Tibial artery (tissue), 4 donors: ENCODE results near the gene SYTL5.

Experiments
- DNase-seq, 2 donors: peaks; one replicate each; pipeline ENCODE4 v3.0.0-alpha.2; 2019
- H3K27ac ChIP-seq, 2 donors: fragments of 200-600 bp; sonication (generic) in 1 of 2; 1 replicate in 1 of 2; 2 replicates in 1 of 2; pipeline ENCODE4 v1.5.1; 2018 to 2019; ENCODE audit warnings: mild to moderate bottlenecking in 1 of 2
- H3K27me3 ChIP-seq, 2 donors: fragments of 200-600 bp; sonication (generic) in 1 of 2; one replicate each; pipeline versions ENCODE4 v1.5.1 to v1.6.0; 2016 to 2019
- H3K36me3 ChIP-seq, 3 donors: fragments of 200-600 bp; sonication (generic) in 2 of 3; one replicate each; pipeline ENCODE4 v1.5.1; 2016 to 2019; ENCODE audit warnings: mild to moderate bottlenecking in 2 of 3
- H3K4me1 ChIP-seq, 4 donors: fragments of 200-600 bp; sonication (generic) in 2 of 4; 1 replicate in 3 of 4; 2 replicates in 1 of 4; pipeline ENCODE4 v1.5.1; 2016 to 2019
- H3K4me3 ChIP-seq, 2 donors: fragments of 200-600 bp; sonication (generic) in 1 of 2; 1 replicate in 1 of 2; 2 replicates in 1 of 2; pipeline ENCODE4 v1.5.1; 2018 to 2019; ENCODE audit warnings: mild to moderate bottlenecking in 2 of 2
- H3K9me3 ChIP-seq, 3 donors: fragments of 200-600 bp; sonication (generic) in 1 of 3; one replicate each; pipeline ENCODE4 v1.5.1; 2016 to 2019
- intact Hi-C: fragments of 100-400 bp; cut with DNase I; formaldehyde crosslinking; loops from one replicate; pipeline ENCODE4 v1.15.0; 2023; ENCODE audit warnings: low total_unique reads
- TF ChIP-seq, protein P1 (sequence below), 2 experiments: fragments of 200-600 bp in 1 of 2; fragments of 450-650 bp in 1 of 2; IDR thresholded peaks; one replicate each; pipeline ENCODE4 v1.5.1; 2017 to 2019; ENCODE audit warnings: antibody characterized with exemption in 2 of 2, mild to moderate bottlenecking in 1 of 2, moderate library complexity in 1 of 2

Gene SYTL5

DNA sequence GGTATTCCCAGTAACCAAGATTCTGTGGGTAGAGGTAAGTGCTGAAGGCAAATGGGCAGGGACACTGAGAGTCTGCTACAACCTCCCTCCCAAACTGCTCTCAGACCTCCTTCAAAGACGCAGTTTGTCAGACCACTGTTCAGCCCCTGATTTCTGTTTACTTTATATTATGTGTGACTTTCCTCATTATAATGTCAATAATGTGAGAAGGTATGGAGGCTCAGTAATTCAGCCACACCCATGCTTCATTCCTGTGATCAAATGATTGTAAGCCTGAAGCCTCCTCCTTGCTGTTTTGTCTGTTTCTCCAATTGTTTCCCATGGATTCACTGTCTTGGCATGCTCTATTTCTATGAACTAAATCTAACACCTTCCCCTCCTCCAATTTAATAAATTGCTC lies 75.6 kb downstream of the SYTL5 start:
- Histone ChIP-seq H3K27ac (no peak overlapping the region), H3K27me3 (no peaks in the 10 kb centered on the region), H3K36me3 (no peaks in the 10 kb centered on the region), H3K4me3 (no peak overlapping the region), H3K9me3 (no peaks in the 10 kb centered on the region), H3K4me1 (no peaks in the 10 kb centered on the region)
- no peak for DNase-seq
- intact Hi-C loops = no loop called here
- TF ChIP-seq, protein P1, sequence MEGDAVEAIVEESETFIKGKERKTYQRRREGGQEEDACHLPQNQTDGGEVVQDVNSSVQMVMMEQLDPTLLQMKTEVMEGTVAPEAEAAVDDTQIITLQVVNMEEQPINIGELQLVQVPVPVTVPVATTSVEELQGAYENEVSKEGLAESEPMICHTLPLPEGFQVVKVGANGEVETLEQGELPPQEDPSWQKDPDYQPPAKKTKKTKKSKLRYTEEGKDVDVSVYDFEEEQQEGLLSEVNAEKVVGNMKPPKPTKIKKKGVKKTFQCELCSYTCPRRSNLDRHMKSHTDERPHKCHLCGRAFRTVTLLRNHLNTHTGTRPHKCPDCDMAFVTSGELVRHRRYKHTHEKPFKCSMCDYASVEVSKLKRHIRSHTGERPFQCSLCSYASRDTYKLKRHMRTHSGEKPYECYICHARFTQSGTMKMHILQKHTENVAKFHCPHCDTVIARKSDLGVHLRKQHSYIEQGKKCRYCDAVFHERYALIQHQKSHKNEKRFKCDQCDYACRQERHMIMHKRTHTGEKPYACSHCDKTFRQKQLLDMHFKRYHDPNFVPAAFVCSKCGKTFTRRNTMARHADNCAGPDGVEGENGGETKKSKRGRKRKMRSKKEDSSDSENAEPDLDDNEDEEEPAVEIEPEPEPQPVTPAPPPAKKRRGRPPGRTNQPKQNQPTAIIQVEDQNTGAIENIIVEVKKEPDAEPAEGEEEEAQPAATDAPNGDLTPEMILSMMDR (IDR thresholded peaks at IDR 0.05) = no peak

DNA sequence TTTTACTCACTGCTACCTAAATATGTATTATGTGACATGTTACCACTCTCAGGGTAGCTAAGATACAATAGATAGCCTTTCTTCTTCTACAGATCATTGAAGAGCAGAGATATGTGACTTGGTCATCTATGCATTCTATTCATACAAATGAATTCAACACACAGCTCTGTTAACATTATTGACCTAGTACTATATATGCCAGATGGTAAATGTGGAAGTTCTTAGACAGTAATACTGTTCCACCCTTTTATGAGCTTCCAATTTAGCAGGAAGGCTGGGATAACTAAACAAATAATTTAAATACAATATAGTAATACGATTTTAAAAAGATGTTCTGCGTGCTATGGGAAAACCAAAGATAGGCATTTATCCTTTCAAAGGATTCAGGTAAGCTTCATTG lies 76.0 kb downstream of the SYTL5 start:
- H3K27ac ChIP-seq = no peak overlapping the region
- intact Hi-C loops = no loop called here
- H3K4me3 ChIP-seq = no peak overlapping the region
- DNase-seq = no peak
- H3K36me3 ChIP-seq = no peaks in the 10 kb centered on the region
- TF ChIP-seq, protein P1 (IDR thresholded peaks at IDR 0.05) = no peak
- H3K27me3 ChIP-seq = no peaks in the 10 kb centered on the region
- H3K9me3 ChIP-seq = no peaks in the 10 kb centered on the region
- H3K4me1 ChIP-seq = no peaks in the 10 kb centered on the region

DNA sequence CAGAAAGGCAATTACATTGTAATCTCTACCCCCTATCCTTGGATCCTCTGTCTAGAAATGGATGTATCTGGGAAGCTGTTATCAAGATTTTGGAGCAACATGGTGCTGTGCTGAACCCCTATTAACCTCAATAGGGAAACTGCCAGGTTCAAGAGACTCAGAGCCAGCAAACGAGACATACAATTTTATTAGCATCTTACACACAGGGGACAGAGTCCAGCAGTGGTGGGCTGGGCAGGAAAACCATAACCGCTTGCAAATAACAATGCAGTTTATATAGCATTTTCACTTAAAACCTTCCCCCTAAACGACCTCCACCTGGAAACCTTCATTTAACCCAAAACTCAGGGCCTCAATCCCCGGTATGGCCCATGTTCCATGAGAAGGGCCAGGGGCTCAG lies 79.5 kb downstream of the SYTL5 start:
- intact Hi-C loops = no loop called here
- DNase-seq = no peak
- no peaks in the 10 kb centered on the region for H3K27me3 ChIP-seq
- no peaks in the 10 kb centered on the region for H3K4me1 ChIP-seq
- TF ChIP-seq, protein P1 (IDR thresholded peaks at IDR 0.05) = no peak
- no peak overlapping the region for H3K27ac ChIP-seq
- no peaks in the 10 kb centered on the region for H3K9me3 ChIP-seq
- H3K36me3 ChIP-seq = no peaks in the 10 kb centered on the region
- H3K4me3 ChIP-seq = no peak overlapping the region

DNA sequence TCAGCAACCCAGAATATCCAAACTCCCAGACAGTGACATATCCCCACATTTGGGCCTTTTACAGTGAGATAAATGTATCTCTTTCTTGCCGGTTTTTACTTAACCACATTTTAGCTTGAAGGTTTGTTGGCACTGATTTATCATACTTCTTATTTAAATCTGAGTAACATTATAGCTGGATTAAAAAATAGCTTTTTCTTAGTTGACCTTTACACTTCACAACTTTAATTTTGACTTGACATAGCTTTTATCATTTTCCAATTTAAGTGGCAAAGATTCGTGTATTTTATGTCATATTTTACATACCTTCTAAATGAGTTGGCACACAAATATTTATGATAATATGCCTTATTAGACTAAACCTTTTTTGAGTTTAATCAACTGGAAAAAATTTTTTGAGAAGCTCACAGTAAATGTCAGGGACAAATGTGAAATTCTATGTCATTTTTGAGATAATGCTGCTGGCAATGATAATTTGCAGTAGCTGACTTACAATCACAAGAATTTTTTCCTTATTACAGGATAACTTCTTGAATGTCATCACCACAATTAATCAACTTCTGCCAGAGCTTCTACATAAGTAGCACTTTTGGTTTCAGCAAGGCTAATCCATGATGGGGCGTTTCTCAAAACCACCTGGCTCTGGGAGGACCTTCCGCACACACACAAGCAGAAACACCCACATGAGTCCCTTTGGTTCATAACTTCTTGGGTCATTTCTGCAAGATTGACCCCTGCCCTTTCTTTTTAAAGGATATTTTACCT lies 80.3 kb downstream of the SYTL5 start:
- intact Hi-C loops = no loop called here
- Histone ChIP-seq H3K36me3 (no peaks in the 10 kb centered on the region), H3K4me1 (no peaks in the 10 kb centered on the region), H3K9me3 (no peaks in the 10 kb centered on the region), H3K27me3 (no peaks in the 10 kb centered on the region), H3K4me3 (no peak overlapping the region), H3K27ac (no peak overlapping the region)
- no peak for DNase-seq
- TF ChIP-seq, protein P1 (IDR thresholded peaks at IDR 0.05) = no peak

DNA sequence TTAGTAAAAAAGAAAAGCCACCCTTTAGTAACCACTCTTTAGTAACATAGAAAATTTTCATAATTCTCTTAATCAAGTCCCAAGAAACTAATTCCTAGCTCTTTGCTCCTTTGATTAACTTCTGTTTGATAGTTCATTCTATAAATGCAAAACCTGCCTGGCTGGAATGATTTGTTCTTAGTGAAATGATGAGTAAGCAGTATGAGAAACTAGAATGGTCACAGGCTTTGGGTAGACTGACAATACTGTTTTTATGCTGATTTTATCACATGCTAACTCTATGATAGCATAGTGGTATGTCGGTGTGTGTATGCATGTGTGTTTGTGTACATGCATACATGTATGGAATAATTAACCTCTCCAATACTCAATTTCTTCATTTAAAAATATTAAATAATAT lies 81.2 kb downstream of the SYTL5 start:
- Histone ChIP-seq H3K27ac (no peak overlapping the region), H3K9me3 (no peaks in the 10 kb centered on the region), H3K4me3 (no peak overlapping the region), H3K27me3 (no peaks in the 10 kb centered on the region), H3K4me1 (no peaks in the 10 kb centered on the region), H3K36me3 (no peaks in the 10 kb centered on the region)
- TF ChIP-seq, protein P1 (IDR thresholded peaks at IDR 0.05) = no peak
- DNase-seq = no peak
- intact Hi-C loops = no loop called here
